SK-N-MC (cell line): ENCODE measurements around the gene SNX9.
"Not testable (repeated sequence)": the region's sequence is repeated elsewhere in the genome, so short reads cannot be mapped to it uniquely, and the experiment has no call there.

Experiments
- DNase-seq: peaks from one replicate; pipeline ENCODE4 v3.0.0-alpha.2; 2011; ENCODE audit warnings: low read depth, low spot score
- H3K27ac ChIP-seq: fragments of 200-600 bp; sonication (generic); 2 replicates; pipeline ENCODE4 v1.5.1; 2016; ENCODE audit warnings: mixed run types
- H3K36me3 ChIP-seq: fragments of 200-600 bp; sonication (generic); 2 replicates; pipeline ENCODE4 v1.6.1; 2017; ENCODE audit warnings: antibody characterized with exemption, low read length, mixed read lengths; ENCODE audit not compliant: insufficient read depth
- H3K4me3 ChIP-seq: fragments of 200-600 bp; sonication (generic); 2 replicates; pipeline ENCODE4 v1.5.1; 2016
- H3K9ac ChIP-seq: fragments of 200-600 bp; sonication (generic); 2 replicates; pipeline ENCODE4 v1.8.0; 2017; ENCODE audit warnings: mixed run types, mixed read lengths; ENCODE audit not compliant: insufficient read length
- H3K9me3 ChIP-seq: fragments of 200-600 bp; sonication (generic); 2 replicates; pipeline ENCODE4 v1.6.1; 2017; ENCODE audit warnings: low read depth, mild to moderate bottlenecking, antibody characterized with exemption, low read length, moderate library complexity, mixed read lengths
- EZH2 ChIP-seq: fragments of 200-600 bp; sonication (generic); IDR thresholded peaks from one replicate; pipeline ENCODE4 v1.6.1; 2017; ENCODE audit warnings: antibody characterized with exemption
- FOXP2 ChIP-seq: optimal IDR thresholded peaks from 2 replicates; pipeline ENCODE3; 2011; ENCODE audit warnings: mild to moderate bottlenecking, moderate library complexity; ENCODE audit not compliant: insufficient read depth; ENCODE audit errors: extremely low read length, control extremely low read depth
- POLR2AphosphoS5 ChIP-seq: IDR thresholded peaks from 2 replicates; pipeline ENCODE4 v1.6.1; 2012; ENCODE audit warnings: mild to moderate bottlenecking, low read depth, low read length, borderline replicate concordance

Gene SNX9

GRCh38 chr6:157961153-157961831 lies 138.2 kb downstream of the SNX9 start:
- 0 out of 2 replicates have a peak, but pooled peaks cover 3% of the 10 kb centered on the region for H3K9me3 ChIP-seq
- no peak overlapping the region for H3K27ac ChIP-seq
- no peak overlapping the region for H3K4me3 ChIP-seq
- no peak overlapping the region for H3K9ac ChIP-seq
- DNase-seq: no peak
- no peaks in the 10 kb centered on the region for H3K36me3 ChIP-seq
- TF ChIP-seq FOXP2 (no peak), POLR2AphosphoS5 (no peak), EZH2 (no peak)

- DNase-seq: no peak
- Histone ChIP-seq H3K9ac (no peak overlapping the region), H3K4me3 (no peak overlapping the region), H3K9me3 (0 out of 2 replicates have a peak, but pooled peaks cover 3% of the 10 kb centered on the region), H3K36me3 (no peaks in the 10 kb centered on the region), H3K27ac (no peak overlapping the region)
- TF ChIP-seq FOXP2 (no peak), POLR2AphosphoS5 (no peak)
These were observed 139.0 kb downstream of the SNX9 start for GRCh38 chr6:157961832-157962575.

GRCh38 chr6:157962601-157963302 lies 139.7 kb downstream of the SNX9 start:
- Histone ChIP-seq H3K4me3 (no peak overlapping the region), H3K9ac (no peak overlapping the region), H3K36me3 (no peaks in the 10 kb centered on the region), H3K27ac (no peak overlapping the region), H3K9me3 (0 out of 2 replicates have a peak, but pooled peaks cover 2% of the 10 kb centered on the region)
- DNase-seq: no peak
- TF ChIP-seq FOXP2 (no peak), POLR2AphosphoS5 (no peak), EZH2 (no peak)

- no peak overlapping the region for H3K4me3 ChIP-seq
- no peak for DNase-seq
- H3K36me3 ChIP-seq: no peaks in the 10 kb centered on the region
- TF ChIP-seq FOXP2: no peak
- no peak for TF ChIP-seq EZH2
- TF ChIP-seq POLR2AphosphoS5: no peak
- no peak overlapping the region for H3K27ac ChIP-seq
- no peak overlapping the region for H3K9ac ChIP-seq
- H3K9me3 ChIP-seq: no peaks in the 10 kb centered on the region
These were observed 141.1 kb downstream of the SNX9 start for GRCh38 chr6:157964100-157964499.

- Histone ChIP-seq H3K9me3 (no peaks in the 10 kb centered on the region), H3K27ac (no peak overlapping the region), H3K36me3 (no peaks in the 10 kb centered on the region), H3K4me3 (no peak overlapping the region), H3K9ac (no peak overlapping the region)
- no peak for TF ChIP-seq POLR2AphosphoS5
- TF ChIP-seq EZH2: no peak
- no peak for TF ChIP-seq FOXP2
- no peak for DNase-seq
These were observed 142.3 kb downstream of the SNX9 start for GRCh38 chr6:157965387-157965786.

- TF ChIP-seq FOXP2 (no peak), POLR2AphosphoS5 (no peak), EZH2 (no peak)
- no peak overlapping the region for H3K27ac ChIP-seq
- DNase-seq: no peak
- no peaks in the 10 kb centered on the region for H3K36me3 ChIP-seq
- no peak overlapping the region for H3K4me3 ChIP-seq
- no peak overlapping the region for H3K9ac ChIP-seq
- no peaks in the 10 kb centered on the region for H3K9me3 ChIP-seq
These were observed 143.5 kb downstream of the SNX9 start for GRCh38 chr6:157966589-157966977.

GRCh38 chr6:157967020-157967419 lies 144.0 kb downstream of the SNX9 start:
- TF ChIP-seq POLR2AphosphoS5: no peak
- TF ChIP-seq EZH2: no peak
- no peak for TF ChIP-seq FOXP2
- Histone ChIP-seq H3K27ac (no peak overlapping the region), H3K4me3 (no peak overlapping the region), H3K36me3 (no peaks in the 10 kb centered on the region), H3K9ac (no peak overlapping the region), H3K9me3 (no peaks in the 10 kb centered on the region)
- no peak for DNase-seq

GRCh38 chr6:157967486-157967885 lies 144.4 kb downstream of the SNX9 start:
- Histone ChIP-seq H3K9ac (no peak overlapping the region), H3K36me3 (no peaks in the 10 kb centered on the region), H3K4me3 (no peak overlapping the region), H3K9me3 (no peaks in the 10 kb centered on the region), H3K27ac (no peak overlapping the region)
- TF ChIP-seq FOXP2: no peak
- no peak for TF ChIP-seq POLR2AphosphoS5
- no peak for TF ChIP-seq EZH2
- DNase-seq: no peak

- H3K9ac ChIP-seq, H3K9me3 ChIP-seq, H3K4me3 ChIP-seq, H3K27ac ChIP-seq, DNase-seq, H3K36me3 ChIP-seq: not testable (repeated sequence)
These were observed 149.1 kb downstream of the SNX9 start for GRCh38 chr6:157972177-157972576.
